ENCODE data around the gene B4GAT1.

Gene B4GAT1

DNA sequence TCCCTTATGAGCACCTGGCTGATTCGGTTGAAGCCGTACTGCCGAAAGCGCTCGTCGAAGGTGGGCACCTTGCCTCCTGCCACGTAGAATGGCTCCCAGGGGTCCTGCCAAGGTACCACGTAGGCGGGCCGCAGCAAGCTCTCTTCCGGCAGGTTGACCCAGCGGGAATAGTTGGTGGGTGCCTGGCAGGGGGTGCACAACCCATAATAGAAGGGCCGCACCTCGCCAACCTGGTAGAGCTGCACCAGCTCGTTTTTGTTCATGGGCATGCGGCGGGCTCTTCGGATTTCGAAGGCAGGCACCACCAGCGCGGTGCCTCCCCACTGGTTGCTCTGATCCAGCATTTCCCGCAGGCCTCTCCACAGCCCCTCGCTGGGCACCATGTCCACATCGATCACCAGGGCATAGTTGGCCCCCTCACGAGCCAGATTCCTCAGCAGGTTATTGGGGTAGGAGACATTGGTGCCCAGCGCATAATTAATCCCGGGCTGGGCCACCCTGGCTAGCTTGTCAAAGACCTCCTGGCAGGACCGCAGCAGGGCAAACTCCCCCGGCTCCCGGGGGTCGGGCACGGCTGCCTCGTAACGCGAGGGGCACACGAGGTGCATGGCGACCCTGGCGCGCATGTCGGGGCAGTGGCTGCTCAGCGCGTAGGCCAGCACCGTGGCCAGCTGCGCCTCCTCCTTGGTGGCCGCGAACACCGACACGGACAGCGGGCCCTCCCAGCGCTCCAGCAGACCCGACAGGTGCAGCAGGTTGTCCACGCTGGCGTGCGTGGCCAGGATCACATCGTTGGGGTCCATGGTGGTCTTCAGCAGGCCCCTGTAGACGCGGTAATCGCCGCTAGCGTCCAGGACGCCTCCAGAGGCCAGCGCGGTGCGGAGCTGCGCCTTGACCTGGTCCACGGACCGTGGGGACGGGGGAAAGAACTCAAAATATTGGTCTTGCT is 679 bp downstream of the B4GAT1 start:
- TF ChIP-seq CTCF (IDR thresholded peaks at IDR 0.05), result no peak

DNA sequence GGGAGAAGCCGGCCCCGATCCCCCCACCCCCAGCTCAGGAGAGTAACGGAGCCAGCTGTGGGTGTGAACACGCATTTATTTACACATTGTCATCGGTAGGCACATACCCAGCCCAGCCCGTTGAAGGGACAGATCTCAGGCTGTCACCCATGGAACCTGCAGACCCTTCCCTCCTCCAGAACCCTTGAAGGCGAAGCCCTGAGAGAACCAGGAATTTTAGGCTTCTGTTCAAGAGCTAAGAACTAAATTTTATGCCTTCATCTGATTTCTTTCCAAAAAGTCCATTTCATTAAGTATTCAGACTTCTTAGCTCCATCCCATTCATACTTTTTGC is 2.1 kb downstream of the B4GAT1 start:
- no peak for TF ChIP-seq CTCF (IDR thresholded peaks at IDR 0.05)

- TF ChIP-seq CTCF (IDR thresholded peaks at IDR 0.05), result no peak
These were observed 2.7 kb downstream of the B4GAT1 start, which contains the start of gene BRMS1 for GRCh38 chr11:66344550-66345315. BRMS1 (minus strand) TSS chr11:66345104; CDS start chr11:66342234, 2,870 bp downstream.

DNA sequence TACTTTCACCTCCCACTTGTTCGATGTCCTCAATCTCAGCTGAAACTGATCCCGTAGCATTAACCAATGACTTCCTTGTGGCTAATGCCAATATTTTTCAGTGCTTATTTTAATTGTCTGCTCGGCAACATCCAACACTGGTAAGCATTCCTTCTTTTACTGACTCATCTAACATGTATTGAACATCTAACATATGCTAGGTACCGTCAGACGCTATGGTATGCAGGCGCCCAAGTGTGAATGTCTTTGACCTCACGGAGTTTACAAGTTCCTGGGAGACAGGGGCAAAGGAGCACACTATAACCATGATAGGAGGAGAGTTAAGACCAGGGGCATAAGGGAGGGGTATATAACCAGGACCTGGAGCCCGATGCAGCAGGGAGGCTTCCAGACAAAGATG is 4.3 kb downstream of the B4GAT1 start:
- no peak for TF ChIP-seq CTCF (IDR thresholded peaks at IDR 0.05)

GRCh38 chr11:66341502-66342126 is 5.8 kb downstream of the B4GAT1 start:
- TF ChIP-seq CTCF (IDR thresholded peaks at IDR 0.05), result no peak

- no peak for TF ChIP-seq CTCF (IDR thresholded peaks at IDR 0.05)
These were observed 6.6 kb downstream of the B4GAT1 start for GRCh38 chr11:66340596-66341501.
